Keratinocyte (primary cell): Measurements from ENCODE around the gene TAF6.

Source experiments
- EZH2 ChIP-seq: IDR thresholded peaks from one replicate; pipeline ENCODE4 v1.6.1; 2012; ENCODE audit warnings: inconsistent platforms, mild to moderate bottlenecking, low read length, moderate library complexity
- TF ChIP-seq, protein P1 (sequence below), 3 experiments: IDR thresholded peaks in 1 of 3; conservative IDR thresholded peaks in 1 of 3; optimal IDR thresholded peaks in 1 of 3; 2 replicates in 2 of 3; 3 replicates in 1 of 3; pipeline versions ENCODE3 to v1.5.1; 2011; ENCODE audit warnings: low read length in 3 of 3, mild to moderate bottlenecking in 3 of 3, moderate library complexity in 2 of 3, control low read depth in 1 of 3, inconsistent platforms in 1 of 3; ENCODE audit not compliant: insufficient read depth in 2 of 3; ENCODE audit errors: extremely low read depth in 1 of 3

GRCh38 chr7:100072462-100072861 is 46.7 kb downstream of the TAF6 start:
- TF ChIP-seq EZH2, result no peak
- TF ChIP-seq, protein P1, sequence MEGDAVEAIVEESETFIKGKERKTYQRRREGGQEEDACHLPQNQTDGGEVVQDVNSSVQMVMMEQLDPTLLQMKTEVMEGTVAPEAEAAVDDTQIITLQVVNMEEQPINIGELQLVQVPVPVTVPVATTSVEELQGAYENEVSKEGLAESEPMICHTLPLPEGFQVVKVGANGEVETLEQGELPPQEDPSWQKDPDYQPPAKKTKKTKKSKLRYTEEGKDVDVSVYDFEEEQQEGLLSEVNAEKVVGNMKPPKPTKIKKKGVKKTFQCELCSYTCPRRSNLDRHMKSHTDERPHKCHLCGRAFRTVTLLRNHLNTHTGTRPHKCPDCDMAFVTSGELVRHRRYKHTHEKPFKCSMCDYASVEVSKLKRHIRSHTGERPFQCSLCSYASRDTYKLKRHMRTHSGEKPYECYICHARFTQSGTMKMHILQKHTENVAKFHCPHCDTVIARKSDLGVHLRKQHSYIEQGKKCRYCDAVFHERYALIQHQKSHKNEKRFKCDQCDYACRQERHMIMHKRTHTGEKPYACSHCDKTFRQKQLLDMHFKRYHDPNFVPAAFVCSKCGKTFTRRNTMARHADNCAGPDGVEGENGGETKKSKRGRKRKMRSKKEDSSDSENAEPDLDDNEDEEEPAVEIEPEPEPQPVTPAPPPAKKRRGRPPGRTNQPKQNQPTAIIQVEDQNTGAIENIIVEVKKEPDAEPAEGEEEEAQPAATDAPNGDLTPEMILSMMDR (optimal IDR thresholded peaks at IDR 0.05 in 1 of 3, IDR thresholded peaks at IDR 0.05 in 1 of 3, conservative IDR thresholded peaks at IDR 0.05 in 1 of 3; ENCODE audit: extremely low read depth in 1 of 3, insufficient read depth in 2 of 3, low read length in 3 of 3), result no peak
